Transverse colon (tissue), 4 donors: ENCODE measurements around the gene GMDS. TPM values are rescaled to one million over a fixed set of nuclear protein-coding genes. Genes with fewer than 3 reads are reported as not detected.

Source experiments
- DNase-seq: peaks from one replicate; pipeline ENCODE4 v3.0.0-alpha.2; 2019
- H3K27ac ChIP-seq, 4 donors: fragments of 200-600 bp; sonication (generic); 2 replicates each; pipeline ENCODE4 v1.5.1; 2016 to 2018; ENCODE audit warnings: inconsistent platforms in 4 of 4
- H3K27me3 ChIP-seq: fragments of 200-600 bp; sonication (generic); 2 replicates; pipeline ENCODE4 v1.5.1; 2017; ENCODE audit warnings: inconsistent platforms
- H3K36me3 ChIP-seq, 4 donors: fragments of 200-600 bp; sonication (generic); 2 replicates each; pipeline ENCODE4 v1.5.1; 2017 to 2019; ENCODE audit warnings: inconsistent platforms in 4 of 4
- H3K4me1 ChIP-seq, 4 donors: fragments of 200-600 bp; sonication (generic); 2 replicates each; pipeline ENCODE4 v1.5.1; 2017 to 2020; ENCODE audit warnings: inconsistent platforms in 4 of 4
- H3K4me3 ChIP-seq, 4 donors: fragments of 200-600 bp; sonication (generic); 1 replicate in 1 of 4; 2 replicates in 3 of 4; pipeline versions ENCODE4 v1.5.1 to v1.6.1; 2017 to 2019; ENCODE audit warnings: inconsistent platforms in 4 of 4
- H3K9me3 ChIP-seq, 2 donors: fragments of 200-600 bp; sonication (generic); 2 replicates each; pipeline ENCODE4 v1.5.1; 2017 to 2019; ENCODE audit warnings: inconsistent platforms in 2 of 2
- CTCF ChIP-seq, 5 experiments: fragments of 200-600 bp in 3 of 5; fragments of 450-650 bp in 2 of 5; sonication (generic) in 3 of 5; IDR thresholded peaks; 1 replicate in 2 of 5; 2 replicates in 3 of 5; pipeline ENCODE4 v1.5.1; 2016 to 2017; ENCODE audit warnings: antibody characterized with exemption in 5 of 5, inconsistent platforms in 3 of 5, mild to moderate bottlenecking in 2 of 5, moderate library complexity in 1 of 5
- EP300 ChIP-seq: sonication (generic); formaldehyde crosslinking; IDR thresholded peaks from one replicate; pipeline ENCODE4 v1.6.1; 2017; ENCODE audit warnings: antibody characterized with exemption, low read depth
- POLR2A ChIP-seq: fragments of 450-650 bp; IDR thresholded peaks from one replicate; pipeline ENCODE4 v1.6.1; 2016; ENCODE audit warnings: antibody characterized with exemption, mild to moderate bottlenecking, moderate library complexity
- POLR2AphosphoS5 ChIP-seq, 3 donors: sonication (generic); formaldehyde crosslinking; IDR thresholded peaks; one replicate each; pipeline ENCODE4 v1.6.1; 2016; ENCODE audit warnings: antibody characterized with exemption in 3 of 3
- WGBS, 2 donors: methylation state at CpG; one replicate each; pipeline ENCODE4 v1.1.5; 2018; ENCODE audit warnings: low coverage in 1 of 2; 5-methylcytosine and 5-hydroxymethylcytosine counted together
- in situ Hi-C, 4 donors: fragments of 200-750 bp; cut with MboI; loops; one replicate each; pipeline versions ENCODE4 v1.15.0 to v1.15.1; 2017; ENCODE audit warnings: low sequenced_read_pairs in 3 of 4, low pct_ligation_motif_present in 1 of 4, low pct_unique_long_range_greater_than_20kb in 1 of 4
- intact Hi-C: fragments of 100-400 bp; cut with DNase I; formaldehyde crosslinking; loops from one replicate; pipeline ENCODE4 v1.15.1; 2023; ENCODE audit warnings: low total_unique reads
- total RNA-seq, 4 donors: library from RNA; depleted of rRNA; stranded (reverse); fragments of >200 nt; gene quantifications; one replicate each; pipeline ENCODE4 v1.1.0, GENCODE V29; 2016

GMDS gene
- total RNA-seq, 4 donors from 2014 or later = 66.2 to 546 (median 102) TPM

- peak; percentile 37 for DNase-seq
- peaks cover 0 to 16% (median 5%) of the 10 kb centered on the region in 4 donors for H3K4me1 ChIP-seq
- no peak for TF ChIP-seq POLR2AphosphoS5 (IDR thresholded peaks at IDR 0.05)
- intact Hi-C loops = loop anchor here (1.0 kb wide), 1 partner anchor 12 kb away; no protein-coding TSS in a partner anchor
- in situ Hi-C loops = no loop called here
- H3K36me3 ChIP-seq = no peaks in the 10 kb centered on the region
- no peaks in the 10 kb centered on the region for H3K27me3 ChIP-seq
- no peaks in the 10 kb centered on the region for H3K9me3 ChIP-seq
- H3K4me3 ChIP-seq = no peak overlapping the region
- H3K27ac ChIP-seq = peak overlapping the region in 2 of 4 donors; percentile 4 to 14
- 20 to 33% methylated on average over 1 of the region's 1 CpG for WGBS, 2 donors
Measured at GRCh38 chr6:2166717-2167116, 78.7 kb downstream of the GMDS start.

- in situ Hi-C loops = no loop called here
Measured at GRCh38 chr6:2165286-2165685, 80.1 kb downstream of the GMDS start.

GRCh38 chr6:2164481-2164880 lies 80.9 kb downstream of the GMDS start:
- Histone ChIP-seq H3K27ac (no peak overlapping the region), H3K36me3 (no peaks in the 10 kb centered on the region), H3K9me3 (no peaks in the 10 kb centered on the region), H3K27me3 (no peaks in the 10 kb centered on the region), H3K4me3 (no peak overlapping the region), H3K4me1 (peaks cover 0 to 11% (median 5%) of the 10 kb centered on the region in 4 donors)
- in situ Hi-C loops = no loop called here
- WGBS, 2 donors = 90 to 98% methylated on average over 2 of the region's 2 CpGs
- no peak for DNase-seq
- TF ChIP-seq CTCF (IDR thresholded peaks at IDR 0.05) = no peak
- intact Hi-C loops = no loop called here

More at GRCh38 chr6:2165286-2165685, 80.1 kb downstream of the GMDS start:
- H3K9me3 ChIP-seq = no peaks in the 10 kb centered on the region
- H3K4me3 ChIP-seq = no peak overlapping the region
- intact Hi-C loops = no loop called here
- WGBS, 2 donors = 80 to 95% methylated on average over 1 of the region's 1 CpG
- H3K4me1 ChIP-seq = peaks cover 0 to 11% (median 5%) of the 10 kb centered on the region in 4 donors
- H3K36me3 ChIP-seq = no peaks in the 10 kb centered on the region
- no peak for TF ChIP-seq CTCF (IDR thresholded peaks at IDR 0.05)
- TF ChIP-seq EP300 = no peak
- TF ChIP-seq POLR2A = no peak
- no peak for TF ChIP-seq POLR2AphosphoS5 (IDR thresholded peaks at IDR 0.05)
- DNase-seq = no peak
- no peaks in the 10 kb centered on the region for H3K27me3 ChIP-seq
- H3K27ac ChIP-seq = no peak overlapping the region

- Histone ChIP-seq H3K27ac (no peak overlapping the region), H3K9me3 (no peaks in the 10 kb centered on the region), H3K4me3 (no peak overlapping the region), H3K27me3 (no peaks in the 10 kb centered on the region), H3K4me1 (peaks cover 0 to 11% (median 0%) of the 10 kb centered on the region in 4 donors), H3K36me3 (no peaks in the 10 kb centered on the region)
- DNase-seq = no peak
- 80 to 83% methylated on average over 1 of the region's 1 CpG for WGBS, 2 donors
- intact Hi-C loops (no loop called here), in situ Hi-C loops (no loop called here)
- TF ChIP-seq EP300 = no peak
- TF ChIP-seq CTCF (IDR thresholded peaks at IDR 0.05) = no peak
- no peak for TF ChIP-seq POLR2AphosphoS5 (IDR thresholded peaks at IDR 0.05)
- no peak for TF ChIP-seq POLR2A
Measured at GRCh38 chr6:2162079-2162445, 83.3 kb downstream of the GMDS start.

GRCh38 chr6:2158596-2159271 lies 86.7 kb downstream of the GMDS start:
- 70 to 82% methylated on average over 11 to 12 of the region's 12 CpGs for WGBS, 2 donors
- DNase-seq = no peak

More at GRCh38 chr6:2158596-2159271, 86.7 kb downstream of the GMDS start:
- intact Hi-C loops (no loop called here), in situ Hi-C loops (no loop called here)
- Histone ChIP-seq H3K27ac (no peak overlapping the region), H3K4me3 (no peak overlapping the region), H3K9me3 (no peaks in the 10 kb centered on the region), H3K36me3 (no peaks in the 10 kb centered on the region), H3K4me1 (peaks cover 0 to 15% (median 0%) of the 10 kb centered on the region in 4 donors), H3K27me3 (no peaks in the 10 kb centered on the region)
- TF ChIP-seq EP300 (no peak), POLR2A (no peak), POLR2AphosphoS5 (IDR thresholded peaks at IDR 0.05) (no peak)
